OCI-LY7 (cell line): Measurements from ENCODE around the gene PLA2R1.

Source experiments
- CTCF ChIP-seq: fragments of 200-600 bp; sonication (generic); conservative IDR thresholded peaks from 2 replicates; pipeline ENCODE4 v1.5.1; 2014; ENCODE audit warnings: mild to moderate bottlenecking, antibody characterized with exemption, low read length, moderate library complexity, mixed read lengths
- EZH2phosphoT487 ChIP-seq: fragments of 200-600 bp; sonication (generic); IDR thresholded peaks from 2 replicates; pipeline ENCODE4 v1.6.1; 2018; ENCODE audit warnings: low read depth, borderline replicate concordance, mild to moderate bottlenecking, mixed run types, antibody characterized with exemption, low read length, moderate library complexity, mixed read lengths

- no peak for TF ChIP-seq CTCF
- TF ChIP-seq EZH2phosphoT487 = no peak
Measured at GRCh38 chr2:160054984-160055725, 7.3 kb downstream of the PLA2R1 start.
